HG03064 (cell line): Measurements from ENCODE around the gene SUMO3.

Experiments used
- ATAC-seq: cut with Tn5 transposase; IDR thresholded peaks from one replicate; pipeline ENCODE4 v1.9.1; 2021; ENCODE audit warnings: low read depth; ENCODE audit not compliant: unreplicated experiment

The SUMO3 gene

DNA sequence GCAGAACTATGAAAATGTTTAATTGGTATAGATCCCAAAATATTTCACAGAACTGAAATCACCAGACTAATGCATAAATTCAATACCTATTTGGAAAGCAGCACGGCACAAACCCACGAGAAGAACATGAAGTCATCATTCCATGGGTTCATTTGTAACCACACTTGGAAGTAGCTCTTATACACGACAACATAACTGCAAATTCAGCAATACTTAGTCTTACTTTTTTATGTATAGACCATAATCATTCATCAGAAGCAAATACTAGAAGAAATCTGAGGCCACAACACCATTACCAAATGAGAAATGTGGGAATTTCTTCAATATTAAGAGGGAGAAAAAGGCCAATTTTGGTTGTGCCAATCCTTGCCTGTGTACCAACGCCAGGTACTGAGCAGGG, 12.0 kb downstream of the SUMO3 start:
- no peak for ATAC-seq

DNA sequence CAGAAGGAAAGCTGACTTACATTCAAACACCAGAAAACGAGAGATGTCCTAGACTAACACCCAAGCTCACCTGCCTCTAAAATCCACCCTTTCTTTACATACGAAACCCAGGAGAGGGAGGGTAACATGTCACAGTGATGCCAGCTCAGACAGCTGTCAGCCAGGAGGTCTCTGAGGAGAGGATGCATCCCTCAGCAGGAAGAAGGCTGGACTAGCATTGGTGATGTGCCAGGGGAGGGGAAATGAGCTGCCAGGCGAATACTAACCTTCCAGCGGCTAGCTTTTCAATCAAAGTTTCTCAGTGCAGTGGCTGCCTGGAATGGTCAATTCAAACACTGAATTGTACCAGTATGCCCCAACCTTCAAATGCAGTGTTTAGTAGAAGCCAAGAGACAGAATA, 12.6 kb downstream of the SUMO3 start:
- ATAC-seq, result no peak

DNA sequence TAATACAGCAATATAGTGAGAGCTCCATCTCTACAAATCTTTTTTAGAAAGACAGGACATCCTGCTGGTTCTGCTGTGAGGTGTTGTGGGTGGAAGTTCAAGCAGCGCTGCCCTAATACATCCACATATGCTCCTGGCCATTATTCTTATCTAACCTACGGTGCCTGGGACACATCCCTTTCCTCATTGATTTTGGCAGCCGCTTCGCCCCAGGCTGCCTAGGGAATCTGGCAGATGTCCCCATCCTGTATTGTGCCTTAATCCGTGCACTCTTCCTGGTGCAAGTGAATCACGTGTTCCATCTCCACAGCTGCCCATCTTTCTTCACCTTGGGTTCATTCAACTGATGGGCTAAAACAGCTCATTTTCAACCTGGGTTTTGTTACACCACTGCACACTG, 13.1 kb downstream of the SUMO3 start:
- no peak for ATAC-seq

DNA sequence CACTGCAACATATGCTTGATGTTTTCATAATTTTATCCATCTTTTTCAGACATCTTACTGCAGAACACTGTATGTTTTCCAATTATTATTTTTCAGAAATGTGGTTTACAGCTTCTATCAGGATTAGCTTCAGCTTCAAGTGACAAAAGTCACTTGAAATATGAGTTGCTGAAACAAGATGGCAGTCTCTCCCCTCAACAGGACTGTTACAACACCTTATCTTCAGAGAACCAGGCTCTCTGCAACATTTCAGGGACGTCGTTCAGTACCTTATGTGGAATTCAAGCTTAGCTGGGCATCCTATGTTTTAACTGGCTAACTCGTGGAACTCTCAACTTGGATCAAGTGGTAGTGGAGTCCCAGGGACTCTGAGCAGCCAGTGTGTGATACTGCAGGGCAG, 14.2 kb downstream of the SUMO3 start:
- ATAC-seq, result no peak

DNA sequence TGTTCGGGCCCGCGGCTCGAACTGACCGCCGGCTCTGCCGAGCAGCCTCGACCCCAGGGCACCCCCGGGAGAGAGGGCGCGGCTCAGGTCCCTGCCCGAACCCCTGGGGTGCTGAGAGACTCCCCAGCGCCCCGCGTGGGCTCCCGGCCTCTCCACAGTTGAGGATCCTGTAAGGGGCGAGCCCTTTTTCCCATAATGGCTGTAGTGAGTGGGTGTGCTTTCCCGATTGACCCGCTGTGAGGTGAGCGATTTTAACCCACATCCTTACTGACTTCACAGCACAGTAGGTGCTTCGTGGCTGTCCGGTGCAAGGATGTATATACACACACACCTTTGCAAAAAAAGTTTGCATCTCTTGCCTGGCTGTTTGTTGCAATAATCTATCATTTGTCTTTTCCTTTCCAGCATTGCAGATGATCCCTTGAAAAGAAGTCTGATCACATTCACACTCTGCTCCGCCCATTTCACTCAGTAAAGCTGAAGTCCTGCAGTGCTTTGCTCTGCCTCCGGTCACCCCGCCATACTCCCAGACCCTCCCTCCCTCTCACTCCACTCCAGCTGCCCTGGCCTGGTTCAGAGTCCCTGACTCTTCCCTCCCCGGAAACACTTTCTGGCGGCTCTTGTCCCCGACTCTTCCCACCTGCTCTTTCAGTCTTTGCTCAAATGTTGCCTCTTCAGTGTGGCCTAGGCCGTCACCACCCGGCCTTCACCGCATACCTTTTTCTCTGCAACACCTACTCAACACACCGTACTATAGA, 15.3 kb downstream of the SUMO3 start:
- no peak for ATAC-seq

DNA sequence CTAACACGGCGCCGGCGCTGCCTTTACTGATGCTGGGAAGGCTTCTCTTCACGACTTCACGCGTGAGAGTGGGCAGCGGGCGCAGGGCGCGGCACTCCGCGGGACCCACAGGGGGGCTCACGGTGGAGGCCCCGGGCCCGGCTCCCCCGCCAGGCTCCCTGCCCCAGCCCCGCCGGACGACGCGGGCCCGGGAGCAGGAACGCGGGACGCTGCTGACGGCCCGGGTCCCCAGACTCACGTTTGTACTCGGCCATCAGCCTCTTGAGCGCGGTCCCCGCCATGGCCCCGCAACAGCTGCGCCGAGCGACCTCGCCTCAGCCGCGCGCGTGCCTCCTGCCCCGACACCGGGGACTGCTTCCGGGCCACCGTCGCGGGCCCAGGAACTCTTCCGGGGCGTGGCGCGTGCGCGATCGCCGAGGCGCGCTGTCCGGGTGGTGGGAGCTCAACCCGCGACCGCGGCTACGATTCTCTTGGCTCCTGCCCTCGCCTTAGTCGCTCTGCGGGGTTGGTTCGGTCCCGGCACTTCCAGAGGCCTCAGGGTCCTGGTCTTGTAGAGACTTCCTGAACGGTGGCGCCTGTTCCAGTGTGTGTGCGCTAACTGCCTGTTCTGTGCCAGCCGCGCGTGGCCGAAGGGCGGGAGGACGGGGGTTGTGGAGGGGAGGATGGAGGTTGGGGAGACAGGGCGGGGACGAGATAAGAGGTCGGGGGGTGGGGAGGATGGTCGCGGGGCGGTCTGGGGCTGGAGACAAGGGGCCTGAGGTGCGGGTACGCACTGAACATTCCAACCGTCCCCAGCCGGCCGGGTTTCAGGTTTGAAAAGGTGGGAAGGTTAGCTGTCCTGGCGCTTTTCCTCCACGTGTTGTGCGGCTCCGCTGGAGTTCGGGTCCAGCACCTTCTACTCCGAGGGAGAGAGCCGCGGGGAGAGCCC, 16.1 kb downstream of the SUMO3 start, which contains the start of gene UBE2G2:
Gene UBE2G2 (minus strand): TSS at position 353 of the 928 bp plus-strand sequence. CDS start 72 bp downstream, at position 281.
- peak; percentile 67 for ATAC-seq

DNA sequence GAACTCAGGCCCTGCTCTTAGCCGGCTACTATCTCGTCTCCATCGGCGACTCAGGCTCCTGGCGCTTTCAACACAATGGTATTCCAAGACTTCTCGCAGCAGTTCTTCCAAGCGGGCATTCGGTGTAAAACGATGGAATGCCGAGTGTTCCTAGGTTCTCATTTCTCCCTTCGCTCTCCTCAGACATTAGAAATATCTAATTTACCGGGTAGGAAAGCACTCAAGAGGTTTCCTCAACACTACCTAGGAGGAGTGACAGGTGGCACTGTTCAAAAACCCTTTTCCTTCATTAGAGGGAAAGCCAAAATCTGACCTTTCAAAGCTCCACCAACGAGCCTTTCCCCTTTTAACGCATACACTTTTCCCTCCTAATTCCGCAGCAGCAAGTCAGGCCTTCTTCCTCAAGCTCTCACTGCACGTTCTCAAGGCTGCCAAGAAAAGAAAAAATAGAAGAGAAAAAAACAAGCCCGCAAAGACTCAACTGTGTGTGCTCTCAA, 16.8 kb downstream of the SUMO3 start:
- ATAC-seq, result no peak

DNA sequence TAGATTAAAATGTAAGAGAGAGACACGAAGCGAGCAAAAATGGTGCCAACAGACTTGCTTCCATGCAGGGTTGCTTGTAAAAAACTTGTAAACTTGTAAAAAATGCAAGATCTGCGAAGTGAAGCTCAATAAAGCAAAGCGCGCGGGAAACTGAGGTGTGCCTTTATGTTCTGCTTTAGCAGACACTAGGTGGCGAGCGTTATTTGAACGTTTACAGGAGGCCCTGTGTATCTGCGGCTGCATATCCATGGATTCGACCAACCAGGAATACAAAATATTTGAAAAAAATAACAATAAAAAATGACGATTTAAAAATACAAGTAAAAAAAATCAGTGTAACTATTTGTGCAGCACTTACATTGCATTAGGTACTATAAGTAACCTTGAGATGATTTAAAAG, 17.8 kb downstream of the SUMO3 start:
- ATAC-seq, result no peak

DNA sequence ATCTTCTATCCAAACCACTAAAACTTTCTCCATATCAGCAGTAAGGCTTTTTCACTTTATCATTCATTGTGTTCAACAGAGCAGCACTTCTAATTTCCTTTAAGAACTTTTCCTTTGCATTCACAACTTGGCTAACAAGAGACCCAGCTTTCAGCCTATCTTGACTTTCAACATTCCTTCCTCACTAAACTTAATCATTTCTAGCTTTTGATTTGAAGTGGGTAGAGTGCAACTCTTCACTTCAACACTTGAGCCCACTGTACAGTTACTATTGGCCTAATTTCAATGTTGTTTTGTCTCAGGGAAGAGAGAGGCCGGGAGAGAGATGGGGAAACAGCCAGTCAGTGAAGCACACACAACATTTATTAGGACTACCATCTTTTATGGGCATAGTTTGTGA, 18.2 kb downstream of the SUMO3 start:
- no peak for ATAC-seq

DNA sequence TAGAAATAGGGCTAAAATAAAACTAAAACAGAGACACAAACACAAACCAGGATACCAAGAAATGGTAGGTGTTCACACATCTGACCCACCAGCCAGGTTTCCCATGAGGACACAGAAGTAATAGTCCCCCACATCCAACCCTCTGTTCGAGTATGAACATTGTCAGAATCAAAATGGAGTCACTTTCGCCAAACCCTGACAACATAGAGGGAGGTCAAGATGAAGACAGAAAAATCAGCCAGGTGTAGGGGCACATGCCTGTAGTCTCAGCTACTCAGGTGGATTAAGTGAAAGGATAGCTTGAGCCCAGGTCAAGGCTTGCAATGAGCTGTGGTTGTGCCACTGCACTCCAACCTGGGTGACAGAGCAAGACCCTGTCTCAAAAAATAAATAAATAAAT, 20.1 kb downstream of the SUMO3 start:
- ATAC-seq, result no peak

DNA sequence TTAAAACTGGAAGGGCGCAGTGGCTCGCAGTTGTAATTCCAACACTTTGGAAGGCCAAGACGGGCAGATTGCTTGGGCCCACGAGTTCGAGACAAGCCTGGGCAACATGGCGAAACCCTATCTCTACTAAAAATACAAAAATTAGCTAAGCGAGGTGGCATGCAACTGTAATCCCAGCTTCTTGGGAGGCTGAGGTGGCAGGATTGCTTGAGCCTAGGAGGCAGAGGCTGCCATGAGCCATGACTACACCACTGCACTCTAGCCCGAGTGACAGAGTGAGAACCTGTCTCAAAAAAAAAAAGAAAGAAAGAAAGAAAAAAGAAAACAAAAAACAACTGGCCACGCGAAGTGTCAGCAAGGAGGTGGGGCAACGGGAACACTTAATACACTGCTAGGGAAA, 22.5 kb downstream of the SUMO3 start:
- no peak for ATAC-seq

DNA sequence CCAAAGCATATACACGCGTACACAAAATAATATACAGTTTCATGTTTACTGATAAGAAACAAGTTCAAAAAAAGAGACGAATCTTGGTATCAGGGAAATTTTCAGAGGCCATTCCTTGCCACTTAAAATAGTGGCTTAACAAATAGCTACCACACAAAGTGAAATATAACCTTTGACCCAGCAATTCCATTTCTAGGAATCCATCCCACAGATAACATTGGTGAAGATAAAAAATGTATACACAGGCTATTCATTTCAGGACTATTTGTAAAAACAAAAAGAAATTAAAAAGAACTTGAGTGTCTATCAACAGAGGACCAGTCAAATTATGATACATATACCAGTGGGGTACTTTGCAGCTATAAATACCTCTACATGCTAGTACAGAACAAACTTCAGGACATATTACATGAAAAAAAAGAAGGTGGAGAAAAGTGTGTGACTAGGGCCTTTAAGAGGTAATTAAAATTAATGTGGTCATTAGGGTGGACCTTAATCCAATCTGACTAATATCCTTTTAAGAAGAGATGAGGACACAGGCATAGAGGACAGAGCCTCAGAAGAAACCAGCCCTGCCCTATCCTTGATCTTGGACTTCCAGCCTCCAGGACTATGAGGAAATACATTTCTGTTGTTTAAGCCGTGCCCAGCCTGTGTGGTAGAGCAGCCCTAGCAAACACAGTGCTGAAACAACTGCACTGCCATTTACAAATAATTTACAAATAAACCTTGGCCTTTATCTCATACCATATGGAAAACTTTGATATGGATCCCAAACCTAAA, 24.1 kb downstream of the SUMO3 start:
- ATAC-seq, result no peak

DNA sequence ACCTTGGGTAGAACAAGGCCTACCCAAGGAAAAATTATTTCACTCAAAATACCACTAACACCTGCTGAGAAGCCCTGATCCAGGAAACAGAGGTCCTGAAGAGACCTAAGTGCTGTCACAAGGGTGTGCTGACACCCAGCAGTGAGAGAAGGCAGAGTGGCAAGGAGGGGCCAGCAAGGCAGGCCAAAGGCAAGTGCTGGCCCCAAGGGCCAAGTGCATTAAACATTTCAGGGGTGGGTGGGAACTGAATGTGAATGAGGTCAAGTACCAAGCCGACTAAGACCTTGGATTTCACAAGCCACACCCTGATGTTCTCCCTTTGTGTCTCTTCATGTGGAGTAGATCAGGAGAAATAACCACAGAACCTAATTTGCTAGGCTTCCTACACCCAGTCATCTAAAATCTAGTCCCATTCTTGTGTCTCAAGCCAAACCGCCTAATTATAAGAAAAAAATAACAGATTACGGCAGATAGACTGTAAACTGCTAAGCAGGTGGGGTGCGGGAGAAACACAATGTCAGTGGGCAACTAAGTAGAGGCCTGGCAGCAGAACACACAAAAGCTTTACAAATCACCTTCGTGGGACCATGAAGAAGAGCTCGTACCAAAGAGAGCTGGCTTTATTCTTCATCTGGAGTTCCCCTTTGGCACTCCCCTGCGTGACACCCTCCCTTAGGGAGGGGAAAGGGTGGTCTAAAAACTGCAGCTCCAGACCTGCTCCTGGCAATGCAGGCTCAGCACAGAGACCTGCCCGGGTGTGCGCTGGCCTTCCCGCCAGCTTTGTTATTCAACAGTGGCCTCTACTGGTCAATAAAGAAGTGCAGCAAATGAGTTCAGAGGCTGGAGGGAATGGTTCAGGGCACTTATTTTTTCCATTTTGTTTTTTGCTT, 24.9 kb downstream of the SUMO3 start:
- ATAC-seq, result peak; percentile 66

DNA sequence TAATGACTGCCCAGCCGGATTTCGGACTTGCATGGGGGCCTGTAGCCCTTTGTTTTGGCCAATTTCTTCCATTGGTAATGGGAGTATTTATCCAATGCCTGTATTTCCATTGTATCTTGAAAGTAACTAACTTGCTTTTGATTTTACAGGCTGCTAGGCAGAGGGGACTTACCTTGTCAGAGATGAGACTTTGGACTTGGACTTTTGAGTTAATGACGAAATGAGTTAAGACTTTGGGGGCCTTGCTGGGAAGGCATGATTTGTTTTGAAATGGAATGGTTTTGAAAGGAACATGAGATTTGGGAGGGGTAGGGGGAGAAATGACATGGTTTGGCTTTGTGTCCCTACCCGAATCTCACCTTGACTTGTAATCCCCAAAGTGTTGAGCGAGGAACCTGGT, 25.9 kb downstream of the SUMO3 start:
- no peak for ATAC-seq

DNA sequence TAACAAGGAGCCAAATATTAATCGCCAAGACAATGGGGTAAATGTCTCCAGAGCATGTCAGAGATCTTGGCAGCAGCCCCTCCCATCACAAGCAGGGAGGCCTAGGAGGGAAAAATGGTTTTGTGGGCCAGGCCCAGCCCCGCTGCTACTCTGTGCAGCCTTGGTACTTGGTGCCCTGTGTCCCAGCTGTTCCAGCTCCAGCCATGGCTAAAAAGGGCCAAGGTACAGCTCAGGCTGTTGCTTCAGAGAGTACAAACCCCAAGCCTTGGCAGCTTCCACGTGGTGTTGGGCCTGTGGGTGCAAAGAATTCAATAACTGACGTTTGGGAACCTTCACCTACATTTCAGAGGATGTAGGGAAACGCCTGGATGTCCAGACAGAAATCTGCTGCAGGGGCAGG, 26.6 kb downstream of the SUMO3 start:
- no peak for ATAC-seq

DNA sequence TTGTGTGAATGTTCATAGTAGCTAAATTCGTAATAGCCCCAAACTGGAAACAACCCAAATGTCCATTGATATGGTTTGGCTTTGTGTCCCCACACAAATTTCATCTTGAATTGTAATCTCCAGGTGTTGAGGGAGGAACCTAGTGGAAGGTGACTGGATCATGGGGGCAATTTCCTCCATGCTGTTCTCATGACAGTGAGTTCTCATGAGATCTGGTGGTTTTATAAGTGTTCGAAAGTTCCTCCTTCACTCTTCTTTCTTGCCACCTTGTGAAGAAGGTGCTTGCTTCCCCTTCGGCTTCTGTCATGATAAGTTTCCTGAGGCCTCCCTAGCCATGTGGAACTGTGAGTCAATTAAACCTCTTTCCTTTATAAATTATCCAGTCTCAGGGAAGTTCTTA, 27.5 kb downstream of the SUMO3 start:
- no peak for ATAC-seq

DNA sequence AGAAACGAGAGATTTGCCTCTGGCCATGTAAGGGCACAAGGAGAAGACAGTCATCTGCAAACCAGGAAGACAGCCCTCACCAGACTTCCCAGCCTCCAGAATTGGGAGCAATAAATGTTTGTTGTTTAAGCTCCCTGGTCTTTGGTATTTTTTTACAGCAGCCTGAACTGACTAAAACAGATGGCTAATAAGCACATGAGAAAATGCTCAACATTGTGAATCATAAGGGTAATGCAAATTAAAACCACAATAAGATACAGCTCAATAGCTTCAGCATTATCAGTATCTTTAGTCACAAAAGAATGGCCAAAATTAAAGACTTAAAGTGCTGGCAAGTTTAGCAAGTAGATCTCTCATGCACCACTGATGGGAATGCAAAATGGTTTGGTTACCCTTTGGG, 28.0 kb downstream of the SUMO3 start:
- no peak for ATAC-seq

DNA sequence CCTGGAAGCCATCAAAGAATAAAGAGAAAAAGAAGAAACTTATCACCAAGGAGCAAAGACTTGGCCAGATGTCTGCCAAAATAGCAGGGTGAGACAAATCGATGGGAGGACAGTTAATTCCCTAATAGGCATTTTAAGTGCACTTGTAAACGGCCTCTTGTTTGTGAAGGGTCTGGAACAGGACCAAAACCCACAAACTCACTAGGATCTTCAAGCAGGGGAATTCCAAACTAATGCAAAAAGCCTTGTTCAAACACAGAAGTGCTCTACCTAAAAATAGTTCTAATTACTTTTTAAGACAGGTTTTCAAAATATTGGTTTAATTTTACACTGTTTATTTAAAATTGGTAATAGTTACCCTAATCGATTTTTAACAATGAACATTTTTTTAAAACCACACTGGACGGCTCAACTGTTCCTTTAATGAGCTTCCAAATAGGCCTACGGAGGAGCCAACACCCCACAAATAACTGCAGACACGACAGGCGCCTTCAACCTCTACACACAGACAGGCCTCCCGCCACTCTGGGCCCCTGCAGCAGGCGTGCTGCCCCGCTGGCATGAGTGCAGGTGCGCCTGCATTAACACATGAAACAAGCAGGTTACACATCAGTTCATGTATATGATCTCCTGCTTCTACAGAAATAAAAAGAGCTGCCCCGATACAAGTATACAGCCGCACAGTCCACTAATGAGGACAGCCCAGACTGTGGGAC, 32.1 kb downstream of the SUMO3 start:
- ATAC-seq, result no peak

DNA sequence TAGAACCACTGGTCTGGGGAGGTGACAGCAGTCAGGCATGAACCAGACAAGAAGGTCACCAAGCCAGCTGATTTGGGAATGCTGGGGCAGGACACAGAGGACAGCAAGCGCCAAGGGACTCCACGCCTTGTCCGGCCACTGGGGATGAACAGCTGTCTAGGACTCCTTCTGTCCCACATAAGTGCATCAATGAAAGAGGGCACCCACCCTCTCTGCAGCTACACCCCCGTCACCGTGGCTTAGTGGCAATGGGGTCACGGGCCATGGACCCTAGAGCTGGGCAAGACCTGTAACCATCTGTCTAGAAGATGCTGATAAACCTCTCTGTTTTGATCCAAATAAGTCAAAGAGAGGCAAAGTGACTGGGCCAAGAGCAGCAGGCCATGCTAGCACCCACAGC, 33.1 kb downstream of the SUMO3 start:
- no peak for ATAC-seq
